ENCODE data around the gene RTN1.

RTN1 gene

GRCh38 chr14:59547310-59547709 lies 323.3 kb downstream of the RTN1 start:
- DNase-seq (ENCODE audit: low spot score), result no peak
